ENCODE measurements around the gene PLAC8L1. TPM values are rescaled to one million over a fixed set of nuclear protein-coding genes. Genes with fewer than 3 reads are reported as not detected.

Gene PLAC8L1
- total RNA-seq, 1 experiment from 2014 or later = not detected

DNA sequence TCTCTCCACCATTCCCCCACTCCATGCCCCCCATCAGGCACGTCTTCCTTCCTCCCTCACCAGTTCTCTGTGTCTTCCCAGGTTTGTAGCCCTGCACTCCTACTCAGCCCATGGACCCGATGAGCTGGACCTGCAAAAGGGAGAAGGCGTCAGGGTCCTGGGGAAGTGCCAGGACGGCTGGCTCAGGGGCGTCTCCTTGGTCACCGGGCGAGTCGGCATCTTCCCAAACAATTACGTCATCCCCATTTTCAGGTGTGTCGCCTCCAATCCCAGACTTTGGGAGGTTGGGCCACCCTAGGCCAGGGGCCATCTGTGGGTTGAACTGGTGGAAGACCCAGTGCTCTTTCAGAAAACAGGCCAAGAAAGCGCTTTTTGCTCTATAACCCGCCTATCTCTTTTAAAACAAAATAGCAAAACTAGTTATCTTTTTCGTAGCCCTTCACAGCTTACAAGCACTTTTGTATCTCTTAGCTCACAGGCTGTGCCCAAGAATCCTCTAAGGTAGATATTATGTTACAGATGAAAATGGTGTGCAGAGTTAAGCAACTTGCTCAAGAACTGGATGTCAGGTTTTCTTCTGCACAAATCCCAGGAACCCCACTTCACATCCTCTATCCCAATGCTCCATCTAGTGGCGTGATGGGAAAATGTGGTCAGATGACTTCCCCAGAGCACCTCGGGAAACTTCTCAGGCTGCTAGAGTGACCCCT lies 56.2 kb downstream of the PLAC8L1 start:
- H3K4me1 ChIP-seq (replicated peaks) = peaks cover 15% of the 10 kb centered on the region
- no peaks in the 10 kb centered on the region for H3K27me3 ChIP-seq (replicated peaks)
- H3K9me3 ChIP-seq (replicated peaks) = no peaks in the 10 kb centered on the region
- H3K36me3 ChIP-seq = peaks cover 75% of the 10 kb centered on the region
- peak; percentile 68 for DNase-seq (ENCODE audit: low read depth in 1 of 2, low spot score in 2 of 2)
- no peak overlapping the region for H3K27ac ChIP-seq
- H3K4me3 ChIP-seq = no peak overlapping the region

DNA sequence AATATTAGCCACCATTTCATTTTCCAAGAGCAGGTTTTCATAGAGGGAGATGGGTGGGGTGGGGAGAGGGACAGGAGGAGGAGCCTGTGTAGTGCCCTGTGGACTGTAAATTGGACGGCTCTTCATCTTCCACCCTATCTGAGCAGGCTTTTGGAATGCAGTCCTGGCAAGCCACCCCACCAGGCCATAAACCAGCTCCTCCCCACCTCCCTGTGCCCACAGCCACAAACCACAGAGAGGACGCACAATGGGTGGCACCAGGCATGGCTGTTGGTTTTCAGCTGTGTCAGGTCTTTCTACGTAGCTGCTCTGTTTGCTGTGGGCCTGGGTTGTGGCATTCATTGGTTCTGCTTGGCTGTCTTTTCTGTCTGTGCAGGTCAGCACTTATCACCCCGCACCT lies 58.0 kb downstream of the PLAC8L1 start:
- Histone ChIP-seq H3K27me3 (replicated peaks) (no peaks in the 10 kb centered on the region), H3K9me3 (replicated peaks) (no peaks in the 10 kb centered on the region), H3K36me3 (peaks cover 60% of the 10 kb centered on the region), H3K4me1 (replicated peaks) (peaks cover 28% of the 10 kb centered on the region), H3K27ac (no peak overlapping the region), H3K4me3 (no peak overlapping the region)
- DNase-seq (ENCODE audit: low read depth in 1 of 2, low spot score in 2 of 2) = peak in 1 of 2 experiments; percentile 20

DNA sequence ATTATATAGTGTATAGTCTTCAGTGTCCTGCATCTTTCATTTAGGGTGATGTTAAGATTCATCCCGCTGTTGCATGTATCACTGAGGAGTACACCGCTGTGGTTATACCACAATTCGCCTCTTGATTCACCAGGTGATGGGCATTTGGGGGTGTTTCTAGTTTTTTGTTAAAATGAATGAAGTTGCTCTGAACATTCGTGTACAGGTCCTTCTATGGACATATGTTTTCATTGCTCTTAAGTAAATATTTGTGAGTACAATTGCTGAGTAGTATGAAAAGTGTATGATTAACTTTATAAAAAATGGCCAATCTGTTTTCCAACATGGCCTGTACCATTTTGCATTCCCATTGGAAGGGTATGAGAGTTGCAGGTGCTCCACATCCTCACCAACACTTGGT lies 61.7 kb downstream of the PLAC8L1 start:
- DNase-seq (ENCODE audit: low read depth in 1 of 2, low spot score in 2 of 2) = no peak
- H3K4me1 ChIP-seq (replicated peaks) = peaks cover 41% of the 10 kb centered on the region

DNA sequence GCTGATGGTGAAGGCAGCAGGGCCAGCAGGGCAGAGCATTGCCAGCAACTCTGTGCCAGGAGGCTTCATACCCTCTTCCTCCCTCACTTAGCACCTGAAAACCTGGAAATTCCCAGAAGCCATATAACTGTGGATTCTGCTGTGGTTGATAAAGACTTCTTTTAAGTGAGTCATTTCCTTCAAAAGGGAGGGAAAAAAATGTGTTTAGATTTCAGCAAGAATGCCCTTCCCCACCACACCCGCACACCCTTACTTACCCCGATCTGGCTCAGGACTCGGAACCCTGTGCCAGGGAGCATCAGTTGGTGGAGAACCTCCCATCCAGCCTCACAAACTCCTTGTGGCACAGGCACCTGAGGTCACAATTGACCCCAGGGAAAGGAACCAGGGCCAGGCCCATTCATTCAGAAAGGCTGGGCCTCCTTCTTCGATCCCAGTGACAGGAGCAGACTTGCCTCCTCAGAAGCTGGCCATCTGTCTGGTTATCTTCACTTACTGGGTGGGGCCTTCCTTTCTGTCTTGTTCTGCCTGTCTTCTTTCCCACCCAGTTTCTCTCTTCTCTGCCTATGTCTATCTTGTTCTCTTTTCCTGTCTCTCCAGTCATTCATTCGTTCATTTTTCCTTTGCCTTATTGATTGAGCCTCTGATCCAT lies 62.6 kb downstream of the PLAC8L1 start:
- Histone ChIP-seq H3K27ac (peak overlapping the region; percentile 67), H3K36me3 (peaks cover 19% of the 10 kb centered on the region), H3K4me3 (no peak overlapping the region), H3K27me3 (replicated peaks) (no peaks in the 10 kb centered on the region), H3K9me3 (replicated peaks) (no peaks in the 10 kb centered on the region), H3K4me1 (replicated peaks) (peaks cover 40% of the 10 kb centered on the region)
- DNase-seq (ENCODE audit: low read depth in 1 of 2, low spot score in 2 of 2) = peak; percentile 79 to 93

More for the DNA sequence above, 61.7 kb downstream of the PLAC8L1 start:
- H3K4me3 ChIP-seq = no peak overlapping the region
- H3K9me3 ChIP-seq (replicated peaks) = no peaks in the 10 kb centered on the region
- H3K27ac ChIP-seq = no peak overlapping the region
- peaks cover 26% of the 10 kb centered on the region for H3K36me3 ChIP-seq
- no peaks in the 10 kb centered on the region for H3K27me3 ChIP-seq (replicated peaks)

DNA sequence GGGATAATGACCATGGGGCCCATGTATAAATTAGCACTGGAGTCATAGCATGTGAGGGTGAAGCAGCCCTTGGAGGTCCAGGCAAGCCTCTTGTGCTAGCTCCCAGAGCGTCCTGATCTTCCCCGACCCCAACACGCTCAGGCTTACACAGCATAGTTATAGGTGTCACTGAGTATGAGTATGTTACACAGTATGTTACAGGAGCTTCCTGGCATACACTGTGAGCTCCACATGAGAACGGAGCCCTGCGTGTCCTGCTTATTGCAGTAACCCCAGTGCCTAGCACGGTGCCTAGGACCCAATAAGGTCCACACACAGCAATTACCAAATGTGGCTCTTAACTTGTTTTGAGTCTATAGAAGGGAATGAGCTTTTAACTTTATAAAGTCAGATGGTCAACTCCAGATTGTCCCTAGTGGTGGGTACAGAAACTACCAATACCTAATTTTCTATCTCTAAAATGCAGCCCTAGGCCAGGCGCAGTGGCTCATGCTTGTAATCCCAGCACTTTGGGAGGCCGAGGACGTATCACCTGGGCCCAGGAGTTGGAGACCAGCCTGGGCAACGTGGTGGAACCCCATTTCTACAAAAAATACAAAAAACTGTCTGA lies 64.1 kb downstream of the PLAC8L1 start:
- H3K27me3 ChIP-seq (replicated peaks) = no peaks in the 10 kb centered on the region
- peak overlapping the region; percentile 67 for H3K27ac ChIP-seq
- H3K4me3 ChIP-seq = no peak overlapping the region
- peak in 1 of 2 experiments; percentile 37 for DNase-seq (ENCODE audit: low read depth in 1 of 2, low spot score in 2 of 2)
- H3K4me1 ChIP-seq (replicated peaks) = peaks cover 33% of the 10 kb centered on the region
- H3K36me3 ChIP-seq = peaks cover 14% of the 10 kb centered on the region
- H3K9me3 ChIP-seq (replicated peaks) = no peaks in the 10 kb centered on the region

DNA sequence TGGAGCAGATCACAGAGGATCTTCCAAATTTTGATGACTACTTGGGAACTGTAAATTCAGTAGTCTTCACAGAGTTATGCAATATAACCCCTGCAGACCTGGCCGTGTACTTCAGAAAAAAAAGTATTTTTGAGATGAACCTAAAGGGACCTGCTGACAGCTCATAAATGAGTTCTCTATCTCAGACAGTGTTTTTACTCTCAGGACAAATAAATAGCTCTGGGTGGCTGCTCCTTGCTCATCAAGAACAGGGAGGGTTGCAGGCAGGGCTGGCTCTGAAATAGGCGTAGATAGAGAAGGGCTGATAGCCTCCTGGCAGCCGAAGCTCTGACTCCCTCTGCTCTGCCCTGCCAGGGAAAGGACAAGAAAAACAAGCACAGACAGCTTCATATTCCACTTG lies 64.8 kb downstream of the PLAC8L1 start:
- no peak overlapping the region for H3K27ac ChIP-seq
- peaks cover 30% of the 10 kb centered on the region for H3K4me1 ChIP-seq (replicated peaks)
- no peaks in the 10 kb centered on the region for H3K9me3 ChIP-seq (replicated peaks)
- no peak for DNase-seq (ENCODE audit: low read depth in 1 of 2, low spot score in 2 of 2)
- H3K36me3 ChIP-seq = peaks cover 12% of the 10 kb centered on the region
- H3K4me3 ChIP-seq = no peak overlapping the region
- no peaks in the 10 kb centered on the region for H3K27me3 ChIP-seq (replicated peaks)

DNA sequence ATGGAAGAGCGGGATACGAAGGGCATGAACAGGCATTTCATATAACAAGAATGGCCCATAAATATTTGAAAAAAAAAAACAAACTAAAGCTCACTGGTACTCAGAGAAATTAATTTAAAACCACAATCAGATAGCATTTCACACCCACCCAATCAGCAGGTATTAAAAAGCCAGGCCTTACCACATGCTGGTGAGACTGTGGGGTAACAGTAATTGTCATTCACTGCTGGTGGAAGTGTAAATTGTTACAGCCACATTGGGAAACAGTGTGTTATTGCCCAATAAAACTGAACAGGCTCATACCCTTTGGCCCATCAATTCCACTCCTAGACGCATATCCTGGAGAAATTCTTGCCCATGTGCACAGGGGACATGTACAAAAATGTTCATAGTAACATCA lies 66.0 kb downstream of the PLAC8L1 start:
- no peak for DNase-seq (ENCODE audit: low read depth in 1 of 2, low spot score in 2 of 2)
- Histone ChIP-seq H3K4me1 (replicated peaks) (peaks cover 30% of the 10 kb centered on the region), H3K27ac (no peak overlapping the region), H3K36me3 (peaks cover 13% of the 10 kb centered on the region), H3K9me3 (replicated peaks) (no peaks in the 10 kb centered on the region), H3K4me3 (no peak overlapping the region), H3K27me3 (replicated peaks) (no peaks in the 10 kb centered on the region)

DNA sequence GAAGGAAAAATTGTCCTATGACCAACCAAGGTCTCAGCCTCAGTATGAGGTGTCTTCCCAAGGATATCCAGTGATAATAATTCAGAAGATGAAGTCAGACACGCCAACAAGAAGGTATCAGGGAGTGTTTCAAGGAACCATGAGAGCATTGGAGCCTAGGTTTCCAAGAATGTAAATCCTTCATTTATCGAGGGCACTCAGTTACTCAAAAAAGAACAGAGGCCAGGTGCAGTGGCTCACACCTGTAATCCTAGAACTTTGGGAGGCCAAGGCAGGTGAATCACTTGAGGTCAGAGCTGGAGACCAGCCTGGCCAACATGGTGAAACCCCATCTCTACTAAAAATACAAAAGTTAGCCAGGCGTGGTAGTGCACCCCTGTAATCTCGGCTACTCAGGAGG lies 70.8 kb downstream of the PLAC8L1 start:
- no peak for DNase-seq (ENCODE audit: low read depth in 1 of 2, low spot score in 2 of 2)
- H3K27ac ChIP-seq = no peak overlapping the region
- H3K4me1 ChIP-seq (replicated peaks) = peaks cover 8% of the 10 kb centered on the region
- peaks cover 14% of the 10 kb centered on the region for H3K36me3 ChIP-seq
- H3K9me3 ChIP-seq (replicated peaks) = no peaks in the 10 kb centered on the region
- H3K27me3 ChIP-seq (replicated peaks) = no peaks in the 10 kb centered on the region
- no peak overlapping the region for H3K4me3 ChIP-seq

Other genes with a start within 250 kb of the PLAC8L1 start
- 0.21 TPM in 1 of 2 replicates, not detected in the other for gene GRXCR2, start 232.6 kb downstream of the PLAC8L1 start, total RNA-seq (2014; rRNA removed; shearing (Covaris generic))
- gene SH3RF2, start 169.0 kb downstream of the PLAC8L1 start, total RNA-seq (2014; rRNA removed; shearing (Covaris generic)) = 11.2 and 23.1 TPM in 2 replicates
- gene LARS1, start 77.1 kb upstream of the PLAC8L1 start, total RNA-seq (2014; rRNA removed; shearing (Covaris generic)) = 110 and 130 TPM in 2 replicates
- gene RBM27, start 98.0 kb upstream of the PLAC8L1 start, total RNA-seq (2014; rRNA removed; shearing (Covaris generic)) = 15.9 and 30.3 TPM in 2 replicates
- 0.16 TPM in 1 of 2 replicates, not detected in the other for gene POU4F3, start 233.3 kb upstream of the PLAC8L1 start, total RNA-seq (2014; rRNA removed; shearing (Covaris generic))

Data from SJSA1 (cell line).